ENCODE results near the gene GPR146. TPM values are rescaled to one million over a fixed set of nuclear protein-coding genes. Genes with fewer than 3 reads are reported as not detected.

Gene GPR146
- total and polyA plus RNA-seq, 2 of the 4 experiments (the other 2 are of a cell fraction) = 2.2 to 3.4 TPM

GRCh38 chr7:1093502-1093843, 49.1 kb downstream of the GPR146 start:
- dilution Hi-C loops (cut with HindIII; ENCODE audit: low sequenced_read_pairs, unreplicated experiment) = no loop called here
- Histone ChIP-seq H3K18ac (ENCODE audit: low read depth, low read length) (no peak overlapping the region), H3K27me3 (ENCODE audit: control insufficient read depth, insufficient read depth, low read length) (no peaks in the 10 kb centered on the region), H4K8ac (ENCODE audit: low read depth in 2 of 2, low read length in 2 of 2) (no peak overlapping the region), H2BK15ac (ENCODE audit: low read depth, low read length) (no peak overlapping the region), H3K4ac (ENCODE audit: low read depth, low read length) (no peak overlapping the region), H3K23ac (ENCODE audit: low read depth, low read length) (no peak overlapping the region), H2BK20ac (ENCODE audit: low read depth, low read length) (no peak overlapping the region), H4K5ac (ENCODE audit: low read depth, low read length) (no peak overlapping the region), H4K20me1 (ENCODE audit: insufficient read depth, low read length) (peaks cover 7% of the 10 kb centered on the region; the same call in 1 of the 2 replicates), H3K14ac (replicated peaks; ENCODE audit: low read depth, low read length) (no peak overlapping the region), H2BK5ac (ENCODE audit: low read depth, low read length, poor library complexity, severe bottlenecking) (no peak overlapping the region), H2BK120ac (ENCODE audit: low read depth, low read length) (no peak overlapping the region), H2AFZ (replicated peaks; ENCODE audit: low read length, poor library complexity) (no peak overlapping the region), H3K4me1 (ENCODE audit: control insufficient read depth, insufficient read depth, low read length) (peaks cover 8% of the 10 kb centered on the region), H3K9me3 (ENCODE audit: control insufficient read depth, insufficient read depth, low read length) (no peaks in the 10 kb centered on the region), H3K4me2 (ENCODE audit: low read depth, low read length) (no peak overlapping the region), H3K36me3 (ENCODE audit: control insufficient read depth, insufficient read depth, low read length) (peaks cover 6% of the 10 kb centered on the region), H3K56ac (ENCODE audit: extremely low read depth, insufficient read depth, low read length) (no peak overlapping the region), H3K79me1 (ENCODE audit: low read depth in 1 of 2, low read length in 2 of 2) (peaks cover 0 to 17% of the 10 kb centered on the region in 2 experiments; a peak in 3 of 4 replicates), H2AK5ac (ENCODE audit: low read depth, low read length) (no peak overlapping the region), H2AK9ac (replicated peaks; ENCODE audit: low read depth, low read length, poor library complexity) (no peak overlapping the region), H3K9ac (ENCODE audit: low read depth, low read length) (no peak overlapping the region), H3K27ac (ENCODE audit: insufficient read depth, low read length) (no peak overlapping the region), H3K4me3 (ENCODE audit: insufficient read depth, low read depth, low read length) (no peak overlapping the region), H3K9me1 (ENCODE audit: insufficient read depth, low read length) (peaks cover 3% of the 10 kb centered on the region), H4K91ac (ENCODE audit: insufficient read depth, low read depth, low read length) (no peak overlapping the region)
- no TSS peak for BruUV-seq (replicated peaks)
- DNase-seq (no peak), ATAC-seq (ENCODE audit: low read depth) (no peak)
- TF ChIP-seq FOS (IDR thresholded peaks at IDR 0.05; ENCODE audit: low read depth, low read length) = no peak
- TF ChIP-seq SMC3 (IDR thresholded peaks at IDR 0.05; ENCODE audit: low read depth, low read length) = no peak
- no peak for TF ChIP-seq BHLHE40 (IDR thresholded peaks at IDR 0.05; ENCODE audit: low read depth, low read length)
- intact Hi-C loops (cut with micrococcal nuclease) = no loop called here
- ChIA-PET CTCF (no interaction called here), POLR2A (ENCODE audit: unreplicated experiment) (no interaction called here)
- in situ Hi-C loops (cut with MboI; ENCODE audit: low sequenced_read_pairs) = no loop called here
- 61% methylated on average over 9 of the region's 14 CpGs; no CpG with 5 or more reads in 1 of the 2 experiments for WGBS, 2 experiments (ENCODE audit: extremely low coverage in 2 of 2, insufficient read length in 1 of 2)
